Right lung (tissue), 5 donors: ENCODE measurements around the gene CDC42BPB. TPM values are rescaled to one million over a fixed set of nuclear protein-coding genes. Genes with fewer than 3 reads are reported as not detected.

Source experiments
- DNase-seq, 2 donors: peaks; one replicate each; pipeline ENCODE4 v3.0.0-alpha.2; 2013
- polyA plus RNA-seq, 5 donors: library from polyadenylated mRNA; unstranded; fragments of 120-200 nt; gene quantifications; one replicate each; pipeline versions ENCODE4 v1.2.1 to v1.2.3, GENCODE V29; 2013; ENCODE audit warnings: inconsistent platforms in 1 of 5, low replicate concordance in 1 of 5; ENCODE audit not compliant: insufficient read length in 5 of 5, insufficient read depth in 1 of 5

The CDC42BPB gene
- polyA plus RNA-seq, 5 donors, result 59.3 to 80.3 (median 69.9) TPM

- no peak for DNase-seq
These were observed 35.7 kb downstream of the CDC42BPB start for GRCh38 chr14:103021684-103022001.

- DNase-seq, result no peak
These were observed 36.8 kb downstream of the CDC42BPB start for GRCh38 chr14:103020271-103021170.

- DNase-seq, result peak; percentile 60 to 79
These were observed 37.5 kb downstream of the CDC42BPB start for GRCh38 chr14:103019826-103020225.

GRCh38 chr14:103019236-103019635 lies 38.1 kb downstream of the CDC42BPB start:
- no peak for DNase-seq

GRCh38 chr14:103016594-103016993 lies 40.8 kb downstream of the CDC42BPB start:
- no peak for DNase-seq

GRCh38 chr14:103016071-103016470 lies 41.3 kb downstream of the CDC42BPB start:
- DNase-seq, result no peak

- no peak for DNase-seq
These were observed 41.9 kb downstream of the CDC42BPB start for GRCh38 chr14:103015426-103015825.

- DNase-seq, result no peak
These were observed 42.7 kb downstream of the CDC42BPB start for GRCh38 chr14:103014466-103015228.

GRCh38 chr14:103013028-103013427 lies 44.3 kb downstream of the CDC42BPB start:
- DNase-seq, result no peak

GRCh38 chr14:103009559-103009958 lies 47.8 kb downstream of the CDC42BPB start:
- no peak for DNase-seq

- DNase-seq, result no peak
These were observed 48.5 kb downstream of the CDC42BPB start for GRCh38 chr14:103008768-103009357.

- DNase-seq, result no peak
These were observed 49.2 kb downstream of the CDC42BPB start for GRCh38 chr14:103008126-103008525.

GRCh38 chr14:103007555-103007954 lies 49.8 kb downstream of the CDC42BPB start:
- no peak for DNase-seq

GRCh38 chr14:103006991-103007520 lies 50.3 kb downstream of the CDC42BPB start:
- DNase-seq, result no peak

- DNase-seq, result no peak
These were observed 51.2 kb downstream of the CDC42BPB start for GRCh38 chr14:103006106-103006505.

- DNase-seq, result no peak
These were observed 53.5 kb downstream of the CDC42BPB start for GRCh38 chr14:103003850-103004249.

GRCh38 chr14:103003351-103003615 lies 54.1 kb downstream of the CDC42BPB start:
- no peak for DNase-seq

GRCh38 chr14:103002578-103003350 lies 54.6 kb downstream of the CDC42BPB start:
- DNase-seq, result no peak

- no peak for DNase-seq
These were observed 55.5 kb downstream of the CDC42BPB start for GRCh38 chr14:103001651-103002396.

- DNase-seq, result no peak
These were observed 56.1 kb downstream of the CDC42BPB start for GRCh38 chr14:103001226-103001625.

- no peak for DNase-seq
These were observed 56.9 kb downstream of the CDC42BPB start for GRCh38 chr14:103000291-103000921.
